NCI-H2196 treated with DMSO at 0.1 percent for 48 hours (cell line): ENCODE measurements around the gene ECHDC1.
"Not testable (repeated sequence)": the region's sequence is repeated elsewhere in the genome, so short reads cannot be mapped to it uniquely, and the experiment has no call there.

ENCODE experiments used
- DNase-seq: peaks from one replicate; lab custom pipeline; 2025; ENCODE audit not compliant: unreplicated experiment; lab: John Stamatoyannopoulos, UW

ECHDC1 gene

DNA sequence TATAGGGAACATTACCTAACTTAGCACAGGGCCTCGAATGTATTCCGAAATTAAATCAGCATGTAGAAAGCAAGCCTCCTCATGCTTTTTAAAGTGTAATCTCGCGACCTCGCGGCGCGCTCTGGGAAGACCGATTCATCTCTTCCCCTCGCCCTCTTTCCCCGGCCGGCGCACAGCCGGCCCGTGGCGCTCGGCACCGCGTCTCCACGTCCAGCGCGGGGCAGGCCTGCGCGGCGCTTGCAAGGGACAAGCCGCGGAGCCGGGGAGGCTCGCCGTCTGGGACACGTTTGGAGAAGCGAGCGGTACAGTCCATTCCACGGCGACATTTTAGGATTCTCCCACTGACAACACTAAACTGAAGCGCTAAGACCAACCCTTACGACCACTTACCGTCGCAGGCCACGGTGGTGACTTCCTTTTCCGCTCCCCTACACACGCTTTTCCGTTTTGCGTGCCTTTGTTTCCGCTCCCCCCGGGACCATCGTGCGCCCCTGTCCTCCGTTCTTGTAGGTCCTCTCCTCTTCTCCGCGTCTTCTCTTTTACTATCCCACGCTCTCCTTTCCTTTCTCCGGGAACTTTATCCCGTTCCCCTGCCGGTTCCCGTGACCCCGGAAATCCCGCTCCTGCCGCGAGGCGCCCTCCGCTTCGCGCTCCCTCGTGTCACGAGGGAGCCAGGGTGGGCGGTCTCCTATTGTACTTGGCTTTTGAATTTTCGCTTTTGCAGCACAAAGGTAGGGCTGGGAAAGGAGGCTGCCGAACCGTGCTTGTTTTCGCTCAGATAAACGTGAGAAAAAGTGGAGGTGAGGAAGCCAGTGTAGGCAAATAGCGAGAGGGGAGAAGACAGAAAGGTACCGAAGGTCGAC lies at the start of gene ECHDC1:
TSS of gene ECHDC1 (minus strand) at position 664 of the 863 bp plus-strand sequence. CDS start 12,581 bp downstream, outside the sequence.
- DNase-seq: peak; percentile 26

DNA sequence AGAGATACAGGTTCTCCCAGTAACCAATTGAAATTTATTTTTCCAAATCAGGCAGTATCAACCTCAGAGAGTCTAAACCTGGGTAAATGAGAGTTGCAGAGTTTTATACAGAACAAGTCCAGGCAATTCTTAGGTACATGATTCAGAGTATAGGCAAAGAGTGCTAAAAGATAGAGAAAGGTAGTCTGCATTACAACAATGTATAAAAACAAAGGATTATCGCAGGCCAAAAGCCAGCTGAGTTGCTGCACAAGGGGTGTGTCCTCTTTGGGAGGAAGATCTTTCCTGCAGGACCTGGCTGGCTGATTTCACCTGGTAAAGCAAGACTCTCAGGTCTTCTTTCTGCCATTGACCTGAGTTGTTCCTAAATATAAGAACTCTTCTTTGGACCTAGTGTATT lies 48.9 kb upstream of the ECHDC1 start:
- no peak for DNase-seq

DNA sequence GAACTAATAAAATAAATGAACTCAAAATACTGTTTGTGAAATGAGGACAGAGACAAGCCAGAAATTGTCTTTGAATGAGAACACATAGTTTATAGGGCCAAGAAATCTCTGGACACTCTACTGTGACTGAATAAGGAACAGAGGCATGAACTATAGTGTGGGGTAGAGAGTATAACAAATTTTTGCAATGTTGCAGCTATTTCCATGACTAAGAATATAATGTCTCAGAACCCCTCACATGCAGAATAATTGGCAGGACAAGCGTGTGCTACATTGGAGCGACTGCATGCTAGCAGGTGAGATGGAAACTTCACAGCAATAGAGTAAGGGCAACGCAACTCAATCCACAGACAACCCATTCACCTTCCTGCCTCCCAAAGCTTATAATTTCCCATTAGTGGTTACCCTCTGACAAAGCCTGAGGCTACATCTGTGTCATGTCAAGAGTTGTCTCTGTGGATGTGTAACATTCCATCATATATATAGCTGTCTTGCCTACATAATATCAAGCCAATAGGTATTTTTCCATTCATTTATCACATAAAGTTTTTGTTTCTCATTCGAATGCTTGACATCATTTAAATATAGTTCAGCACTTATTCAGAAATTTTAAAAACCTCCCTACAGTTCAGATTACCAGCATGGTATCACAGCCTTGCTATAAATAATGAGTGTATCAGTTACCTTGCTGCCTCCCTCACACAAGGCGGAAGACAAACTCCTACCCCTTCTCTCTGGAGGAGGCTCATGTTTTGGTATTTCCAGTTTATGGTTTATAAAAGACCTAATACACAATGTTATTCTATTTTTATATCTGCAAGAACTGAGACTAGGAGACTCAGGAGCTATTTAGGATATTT lies 47.9 kb upstream of the ECHDC1 start:
- no peak for DNase-seq

- no peak for DNase-seq
Measured at GRCh38 chr6:127389706-127390105, 46.3 kb upstream of the ECHDC1 start.

- no peak for DNase-seq
Measured at GRCh38 chr6:127385668-127386430, 42.4 kb upstream of the ECHDC1 start.

DNA sequence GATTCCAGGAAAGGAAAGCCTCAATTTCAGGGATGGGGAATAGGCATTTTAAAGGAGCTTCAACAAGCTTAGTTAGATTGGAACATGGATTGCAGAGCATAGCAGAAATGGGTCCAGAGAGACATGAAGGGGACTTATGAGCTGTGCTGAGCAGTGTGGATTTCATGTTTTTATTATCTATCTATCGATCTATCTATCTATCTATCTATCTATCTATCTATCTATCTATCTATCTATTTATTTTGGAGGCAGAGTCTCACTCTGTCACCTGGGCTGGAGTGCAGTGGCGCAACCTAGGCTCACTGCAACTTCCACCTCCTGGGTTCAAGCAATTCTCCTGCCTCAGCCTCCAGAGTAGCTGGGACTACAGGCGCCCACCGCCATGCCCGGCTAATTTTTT lies 41.4 kb upstream of the ECHDC1 start:
- DNase-seq: not testable (repeated sequence)

- DNase-seq: no peak
Measured at GRCh38 chr6:127383988-127384387, 40.6 kb upstream of the ECHDC1 start.

DNA sequence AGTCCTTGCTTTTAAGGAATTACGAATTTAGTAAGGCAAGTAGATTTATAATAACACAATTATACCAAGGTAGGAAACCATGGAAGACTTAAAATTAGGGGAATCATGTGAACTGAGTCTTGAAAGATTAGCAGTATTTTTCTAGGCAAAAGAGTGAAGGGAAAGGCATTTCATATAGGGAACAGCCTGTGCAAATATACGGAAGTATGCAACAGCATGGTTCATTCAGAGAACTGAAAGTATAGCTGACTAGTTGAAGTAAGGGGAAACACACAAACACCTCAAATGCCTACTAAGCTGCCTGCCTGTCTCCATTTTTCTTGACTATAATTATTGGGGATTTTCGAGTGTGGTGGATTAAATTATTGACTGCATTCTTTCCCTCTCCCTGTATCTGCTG lies 39.0 kb upstream of the ECHDC1 start:
- DNase-seq: no peak

GRCh38 chr6:127381384-127381783 lies 38.0 kb upstream of the ECHDC1 start:
- DNase-seq: no peak

DNA sequence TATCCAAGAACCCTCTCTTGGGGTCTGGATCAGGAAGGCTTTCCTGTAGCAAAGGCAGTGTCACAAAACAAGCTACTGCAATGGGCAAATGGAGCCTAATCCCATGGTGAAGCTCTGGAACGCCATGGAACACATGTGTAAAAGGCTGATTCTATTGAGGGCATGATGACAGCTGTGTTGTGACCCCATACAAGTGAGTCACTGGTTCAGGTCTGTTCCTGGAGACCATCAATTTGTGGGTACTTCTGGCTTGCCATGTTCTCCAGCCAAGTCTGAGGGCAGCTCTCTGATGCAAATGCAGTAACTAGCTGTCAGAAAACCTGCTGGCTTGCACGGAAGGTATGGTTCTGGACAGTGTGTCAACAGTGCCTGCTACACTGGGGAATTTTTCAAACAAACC lies 33.3 kb upstream of the ECHDC1 start:
- no peak for DNase-seq

DNA sequence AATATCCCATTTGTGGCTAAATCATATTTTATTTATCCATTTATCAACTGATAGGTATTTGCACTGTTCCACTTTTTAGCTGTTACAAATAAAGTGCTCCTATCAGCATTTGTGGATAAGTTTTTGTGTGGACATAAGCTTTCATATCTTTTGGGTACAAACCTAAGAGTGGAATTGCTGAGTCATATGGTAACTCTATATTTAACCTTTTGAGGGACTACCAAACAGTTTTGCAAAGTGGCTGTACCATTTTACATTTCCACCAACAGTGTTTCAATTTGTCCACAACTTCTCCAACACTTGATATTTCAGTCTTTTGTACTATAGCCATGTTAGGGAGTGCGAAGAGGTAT lies 23.6 kb upstream of the ECHDC1 start:
- no peak for DNase-seq

- DNase-seq: no peak
Measured at GRCh38 chr6:127366282-127367022, 23.0 kb upstream of the ECHDC1 start.

DNA sequence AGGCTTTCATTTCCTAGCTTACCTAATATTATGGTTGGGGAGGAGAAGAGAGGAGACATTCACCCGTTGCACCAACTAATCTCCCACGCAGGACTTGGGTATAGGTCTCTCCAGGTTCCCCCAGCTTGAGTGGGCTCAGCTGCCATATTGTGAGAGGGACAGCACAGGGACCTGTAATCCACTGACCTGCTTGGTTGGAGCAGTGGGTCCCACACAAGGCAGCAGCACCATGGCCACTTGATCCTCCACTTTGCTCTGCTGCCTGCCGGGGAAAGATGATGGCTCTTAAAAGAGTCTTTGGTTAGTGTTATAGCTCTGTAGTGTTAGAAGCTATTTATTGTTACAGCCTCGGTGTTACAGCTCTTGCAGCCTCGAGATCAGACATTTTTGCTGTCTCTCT lies 22.5 kb upstream of the ECHDC1 start:
- no peak for DNase-seq

- no peak for DNase-seq
Measured at GRCh38 chr6:127352524-127352923, 9.1 kb upstream of the ECHDC1 start.

- no peak for DNase-seq
Measured at GRCh38 chr6:127349980-127350379, 6.6 kb upstream of the ECHDC1 start.

DNA sequence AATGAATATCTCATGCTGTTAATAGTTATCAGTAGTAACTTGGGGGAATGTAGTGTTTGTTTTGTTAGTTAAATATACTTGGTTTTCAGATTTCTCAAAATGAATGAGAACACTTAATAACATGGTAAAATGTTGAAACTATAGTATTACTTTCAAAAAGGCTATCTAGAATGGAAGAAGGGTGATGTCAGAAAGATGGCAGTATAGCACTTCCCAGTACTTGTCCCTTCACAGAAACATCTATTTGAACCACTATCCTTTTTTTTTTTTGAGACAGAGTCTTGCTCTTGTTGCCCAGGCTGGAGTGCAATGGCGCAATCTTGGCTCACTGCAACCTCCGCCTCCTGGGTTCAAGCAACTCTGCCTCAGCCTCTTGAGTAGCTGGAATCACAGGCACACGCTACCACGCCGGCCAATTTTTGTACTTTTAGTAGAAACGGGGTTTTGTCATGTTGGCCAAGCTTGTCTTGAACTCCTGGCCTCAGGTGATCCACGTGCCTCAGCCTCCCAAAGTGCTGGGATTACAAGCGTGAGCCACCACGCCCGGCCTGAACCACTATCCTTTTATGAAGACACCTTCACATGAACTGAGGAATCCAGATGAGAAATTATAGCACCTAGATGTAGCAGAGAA lies 4.7 kb upstream of the ECHDC1 start:
- DNase-seq: no peak

DNA sequence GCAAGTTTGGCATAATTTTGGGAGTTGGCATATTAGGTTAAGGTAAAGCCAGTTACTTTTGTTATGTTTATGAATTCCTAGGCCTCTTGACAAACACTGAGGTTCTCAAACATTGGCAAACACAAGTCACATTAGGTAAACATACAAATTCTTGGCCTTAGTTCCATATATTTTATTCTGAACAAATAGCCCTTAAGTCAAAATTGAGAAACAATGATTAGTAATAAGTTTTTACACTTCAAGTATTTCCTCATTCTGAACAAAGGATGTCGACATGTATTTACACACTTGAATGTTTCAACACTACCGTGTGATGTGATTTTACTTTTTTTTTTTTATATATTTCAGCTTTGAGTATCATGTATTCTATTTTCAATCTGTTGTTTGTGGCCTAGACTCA lies 3.8 kb upstream of the ECHDC1 start:
- no peak for DNase-seq

GRCh38 chr6:127345521-127345920 lies 2.1 kb upstream of the ECHDC1 start:
- no peak for DNase-seq

DNA sequence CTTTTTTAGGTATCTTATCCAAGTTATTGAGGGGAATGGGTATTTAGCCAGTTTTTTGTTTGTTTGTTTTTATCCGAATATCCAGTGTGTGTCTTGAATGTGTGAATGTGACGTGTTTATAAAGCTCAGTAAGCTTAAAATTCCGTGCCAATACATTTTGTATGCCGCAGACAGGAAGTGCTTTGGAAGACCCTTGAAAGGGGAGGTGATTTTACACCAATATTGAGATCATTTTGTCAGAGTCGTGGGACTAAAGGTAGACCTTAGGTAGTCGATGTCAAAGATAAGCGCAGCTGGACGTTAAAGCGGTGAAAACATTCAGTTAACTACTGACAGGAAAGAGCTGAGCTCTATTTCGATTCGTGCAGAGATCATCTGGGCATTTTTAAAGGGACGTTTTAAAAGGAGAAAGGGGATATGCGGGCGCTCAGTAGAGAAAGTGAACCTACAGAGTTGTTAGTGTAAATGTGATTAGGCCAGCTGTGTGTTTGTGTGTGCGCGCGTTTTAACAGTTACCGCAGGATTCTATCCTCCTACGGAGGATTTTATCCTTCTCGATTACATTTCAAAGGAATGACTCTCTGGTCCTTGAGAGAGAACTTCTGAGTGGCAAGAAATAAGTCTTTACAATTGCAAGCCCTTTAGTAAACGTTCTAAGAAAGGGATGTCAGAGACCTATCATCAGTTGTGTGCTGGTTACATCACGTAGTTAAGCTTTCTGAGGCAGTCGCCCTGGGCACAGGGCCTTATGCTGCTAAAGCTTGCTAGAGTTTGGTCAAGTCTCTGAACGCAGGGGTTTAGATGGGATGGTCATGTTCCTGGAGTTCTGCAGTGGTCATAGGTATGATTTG lies 625 bp upstream of the ECHDC1 start:
- DNase-seq: no peak
